Neural progenitor cell (in vitro differentiated cells): ENCODE measurements around the gene CX3CL1. TPM values are rescaled to one million over a fixed set of nuclear protein-coding genes. Genes with fewer than 3 reads are reported as not detected.
A peak's percentile ranks its signal among the peaks of the same experiment; 100 is the strongest.

ENCODE experiments used
- DNase-seq: peaks from one replicate; pipeline ENCODE4 v3.0.0-alpha.2; 2016; ENCODE audit warnings: low spot score
- H2AFZ ChIP-seq: fragments of 200-600 bp; sonication (generic); replicated peaks from 2 replicates; pipeline ENCODE4 v1.6.1; 2016; ENCODE audit warnings: antibody characterized with exemption
- H3F3A ChIP-seq: fragments of 200-600 bp; sonication (generic); 2 replicates; pipeline ENCODE4 v1.6.1; 2016; ENCODE audit warnings: antibody characterized with exemption, low read depth
- H3K27ac ChIP-seq: fragments of 200-600 bp; sonication (generic); 2 replicates; pipeline ENCODE4 v1.5.1; 2016; ENCODE audit warnings: mild to moderate bottlenecking
- H3K27me3 ChIP-seq: fragments of 200-600 bp; sonication (generic); 2 replicates; pipeline ENCODE4 v1.6.1; 2016; ENCODE audit warnings: mild to moderate bottlenecking, moderate library complexity
- H3K36me3 ChIP-seq: fragments of 200-600 bp; sonication (generic); 2 replicates; pipeline ENCODE4 v1.5.1; 2016
- H3K4me1 ChIP-seq: fragments of 200-600 bp; sonication (generic); 2 replicates; pipeline ENCODE4 v1.6.1; 2016; ENCODE audit warnings: mixed run types
- H3K4me2 ChIP-seq: fragments of 200-600 bp; sonication (generic); 2 replicates; pipeline ENCODE4 v1.6.1; 2016
- H3K4me3 ChIP-seq: fragments of 200-600 bp; sonication (generic); 2 replicates; pipeline ENCODE4 v1.5.1; 2016
- H3K79me2 ChIP-seq: fragments of 200-600 bp; sonication (generic); 2 replicates; pipeline ENCODE4 v1.6.1; 2016; ENCODE audit warnings: low read depth
- H3K9ac ChIP-seq: fragments of 200-600 bp; sonication (generic); 2 replicates; pipeline ENCODE4 v1.6.1; 2016
- H3K9me3 ChIP-seq: fragments of 200-600 bp; sonication (generic); 2 replicates; pipeline ENCODE4 v1.5.1; 2016; ENCODE audit warnings: low read depth
- H4K20me1 ChIP-seq: fragments of 200-600 bp; sonication (generic); 2 replicates; pipeline ENCODE4 v1.6.1; 2016; ENCODE audit warnings: low read depth
- H3K27ac Mint-ChIP-seq: 3 replicates; pipeline ENCODE4 v1.8.0; 2021; ENCODE audit warnings: mixed read lengths
- H3K27me3 Mint-ChIP-seq: 2 replicates; pipeline ENCODE4 v1.8.0; 2022; ENCODE audit warnings: low read depth, mild to moderate bottlenecking, inconsistent platforms, moderate library complexity, mixed read lengths; ENCODE audit not compliant: insufficient read depth
- H3K36me3 Mint-ChIP-seq: 3 replicates; pipeline ENCODE4 v1.8.0; 2021; ENCODE audit warnings: mixed read lengths
- H3K4me1 Mint-ChIP-seq: 3 replicates; pipeline ENCODE4 v1.8.0; 2021; ENCODE audit warnings: mixed read lengths
- H3K4me3 Mint-ChIP-seq: 3 replicates; pipeline ENCODE4 v1.8.0; 2021; ENCODE audit warnings: mild to moderate bottlenecking, moderate library complexity, mixed read lengths
- H3K9me3 Mint-ChIP-seq: 3 replicates; pipeline ENCODE4 v1.8.0; 2020; ENCODE audit warnings: mixed read lengths
- EZH2 ChIP-seq: fragments of 200-600 bp; sonication (generic); IDR thresholded peaks from 2 replicates; pipeline ENCODE4 v1.6.1; 2017; ENCODE audit warnings: antibody characterized with exemption, mild to moderate bottlenecking, moderate library complexity
- EZH2phosphoT487 ChIP-seq: fragments of 200-600 bp; sonication (generic); IDR thresholded peaks from 2 replicates; pipeline ENCODE4 v1.6.1; 2017; ENCODE audit warnings: antibody characterized with exemption
- total RNA-seq: library from RNA; depleted of rRNA; stranded (reverse); fragments of >200 nt; gene quantifications from 2 replicates; pipeline ENCODE4 v1.2.3, GENCODE V29; 2015; ENCODE audit warnings: low replicate concordance
- TF ChIP-seq, protein P1 (sequence below): fragments of 200-600 bp; sonication (generic); IDR thresholded peaks from 2 replicates; pipeline ENCODE4 v1.5.1; 2017; ENCODE audit warnings: antibody characterized with exemption, mild to moderate bottlenecking

Gene CX3CL1
- total RNA-seq, 1 donor from 2014 or later, result 0.65 TPM

GRCh38 chr16:57383276-57384247, 11.3 kb downstream of the CX3CL1 start:
- Histone ChIP-seq H3K27ac (no peak overlapping the region), H3K27me3 (no peaks in the 10 kb centered on the region), H2AFZ (peak overlapping the region; percentile 42), H3K9me3 (no peaks in the 10 kb centered on the region), H3F3A (peaks cover 5% of the 10 kb centered on the region), H3K79me2 (no peaks in the 10 kb centered on the region), H3K4me3 (no peak overlapping the region), H4K20me1 (no peaks in the 10 kb centered on the region), H3K9ac (no peak overlapping the region), H3K4me2 (no peak overlapping the region), H3K4me1 (peaks cover 4% of the 10 kb centered on the region), H3K36me3 (no peaks in the 10 kb centered on the region)
- no peak for DNase-seq
- peak overlapping the region; percentile 79 for H3K27ac Mint-ChIP-seq
- TF ChIP-seq, protein P1, sequence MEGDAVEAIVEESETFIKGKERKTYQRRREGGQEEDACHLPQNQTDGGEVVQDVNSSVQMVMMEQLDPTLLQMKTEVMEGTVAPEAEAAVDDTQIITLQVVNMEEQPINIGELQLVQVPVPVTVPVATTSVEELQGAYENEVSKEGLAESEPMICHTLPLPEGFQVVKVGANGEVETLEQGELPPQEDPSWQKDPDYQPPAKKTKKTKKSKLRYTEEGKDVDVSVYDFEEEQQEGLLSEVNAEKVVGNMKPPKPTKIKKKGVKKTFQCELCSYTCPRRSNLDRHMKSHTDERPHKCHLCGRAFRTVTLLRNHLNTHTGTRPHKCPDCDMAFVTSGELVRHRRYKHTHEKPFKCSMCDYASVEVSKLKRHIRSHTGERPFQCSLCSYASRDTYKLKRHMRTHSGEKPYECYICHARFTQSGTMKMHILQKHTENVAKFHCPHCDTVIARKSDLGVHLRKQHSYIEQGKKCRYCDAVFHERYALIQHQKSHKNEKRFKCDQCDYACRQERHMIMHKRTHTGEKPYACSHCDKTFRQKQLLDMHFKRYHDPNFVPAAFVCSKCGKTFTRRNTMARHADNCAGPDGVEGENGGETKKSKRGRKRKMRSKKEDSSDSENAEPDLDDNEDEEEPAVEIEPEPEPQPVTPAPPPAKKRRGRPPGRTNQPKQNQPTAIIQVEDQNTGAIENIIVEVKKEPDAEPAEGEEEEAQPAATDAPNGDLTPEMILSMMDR, result no peak
- no peak for TF ChIP-seq EZH2phosphoT487
- no peak for TF ChIP-seq EZH2
- peaks cover 16% of the 10 kb centered on the region for H3K4me1 Mint-ChIP-seq
- H3K4me3 Mint-ChIP-seq, result no peak overlapping the region
- no peaks in the 10 kb centered on the region for H3K9me3 Mint-ChIP-seq
- H3K36me3 Mint-ChIP-seq, result peaks cover 6% of the 10 kb centered on the region
- peaks cover 1% of the 10 kb centered on the region for H3K27me3 Mint-ChIP-seq

GRCh38 chr16:57384248-57385070, 12.2 kb downstream of the CX3CL1 start:
- Histone ChIP-seq H3K4me2 (no peak overlapping the region), H3K4me1 (peaks cover 4% of the 10 kb centered on the region), H3K9ac (no peak overlapping the region), H4K20me1 (no peaks in the 10 kb centered on the region), H2AFZ (no peak overlapping the region), H3K4me3 (no peak overlapping the region), H3K9me3 (no peaks in the 10 kb centered on the region), H3K27ac (no peak overlapping the region), H3K36me3 (no peaks in the 10 kb centered on the region), H3F3A (peaks cover 12% of the 10 kb centered on the region), H3K27me3 (no peaks in the 10 kb centered on the region), H3K79me2 (no peaks in the 10 kb centered on the region)
- H3K4me3 Mint-ChIP-seq, result no peak overlapping the region
- no peaks in the 10 kb centered on the region for H3K9me3 Mint-ChIP-seq
- H3K27me3 Mint-ChIP-seq, result peaks cover 8% of the 10 kb centered on the region
- peaks cover 14% of the 10 kb centered on the region for H3K4me1 Mint-ChIP-seq
- no peak for DNase-seq
- TF ChIP-seq EZH2, result no peak
- TF ChIP-seq, protein P1, result no peak
- no peak for TF ChIP-seq EZH2phosphoT487
- no peak overlapping the region for H3K27ac Mint-ChIP-seq
- H3K36me3 Mint-ChIP-seq, result peaks cover 6% of the 10 kb centered on the region

DNA sequence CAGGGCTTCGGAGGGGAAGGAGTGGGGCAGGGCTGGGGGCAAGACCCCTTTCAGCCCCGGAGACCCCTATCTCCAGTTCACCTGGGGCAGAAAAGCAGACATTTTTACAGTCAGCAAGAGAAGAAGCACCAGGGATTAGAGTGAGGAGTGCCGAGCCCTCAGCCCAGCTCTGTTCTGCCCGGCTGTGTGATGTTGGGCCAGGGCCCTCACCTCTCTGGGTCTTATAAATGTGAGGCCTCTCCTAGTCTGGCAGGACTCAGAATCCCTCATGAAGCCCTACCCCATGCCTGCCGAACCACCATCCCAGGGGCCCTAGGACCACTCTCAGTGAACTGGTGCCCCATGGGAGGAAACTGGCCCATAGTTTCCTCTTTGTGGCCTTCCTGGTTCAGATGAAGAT, 12.8 kb downstream of the CX3CL1 start:
- H3K27ac Mint-ChIP-seq, result no peak overlapping the region

More for the DNA sequence above, 12.8 kb downstream of the CX3CL1 start:
- Mint-ChIP-seq H3K9me3 (no peaks in the 10 kb centered on the region), H3K4me1 (peaks cover 14% of the 10 kb centered on the region), H3K4me3 (no peak overlapping the region), H3K27me3 (peaks cover 8% of the 10 kb centered on the region), H3K36me3 (peaks cover 6% of the 10 kb centered on the region)
- H3K9ac ChIP-seq, result no peak overlapping the region
- H3K27me3 ChIP-seq, result no peaks in the 10 kb centered on the region
- H3K36me3 ChIP-seq, result no peaks in the 10 kb centered on the region
- H3K27ac ChIP-seq, result no peak overlapping the region
- peaks cover 4% of the 10 kb centered on the region for H3K4me1 ChIP-seq
- H3K79me2 ChIP-seq, result no peaks in the 10 kb centered on the region
- H4K20me1 ChIP-seq, result no peaks in the 10 kb centered on the region
- H2AFZ ChIP-seq, result no peak overlapping the region
- DNase-seq, result no peak
- H3F3A ChIP-seq, result peaks cover 12% of the 10 kb centered on the region
- no peak overlapping the region for H3K4me2 ChIP-seq
- H3K9me3 ChIP-seq, result no peaks in the 10 kb centered on the region
- TF ChIP-seq EZH2phosphoT487 (no peak), EZH2 (no peak)
- TF ChIP-seq, protein P1, result no peak
- no peak overlapping the region for H3K4me3 ChIP-seq
